Activated T-helper 17 cell treated with anti-CD3 and anti-CD28 coated beads, Interleukin-2, amount 50 U/mL, for 72 hours (primary cell): Measurements from ENCODE around the gene ALDH3B2. TPM values are rescaled to one million over a fixed set of nuclear protein-coding genes. Genes with fewer than 3 reads are reported as not detected.
"Not testable (repeated sequence)": the region's sequence is repeated elsewhere in the genome, so short reads cannot be mapped to it uniquely, and the experiment has no call there.

Experiments
- ATAC-seq: fragments of 150-1000 bp; cut with Tn5 transposase; replicated peaks from 2 replicates; pipeline ENCODE4 v1.10.0; 2021; ENCODE audit warnings: mild to moderate bottlenecking, moderate library complexity
- H3K27ac Mint-ChIP-seq: one replicate; pipeline ENCODE4 v1.8.0; 2022; ENCODE audit warnings: mixed read lengths
- H3K27me3 Mint-ChIP-seq: one replicate; pipeline ENCODE4 v1.8.0; 2022; ENCODE audit warnings: mixed read lengths
- H3K36me3 Mint-ChIP-seq: one replicate; pipeline ENCODE4 v1.8.0; 2022; ENCODE audit warnings: low read depth, mild to moderate bottlenecking, mixed read lengths
- H3K4me1 Mint-ChIP-seq: one replicate; pipeline ENCODE4 v1.8.0; 2022; ENCODE audit warnings: mixed read lengths
- H3K4me3 Mint-ChIP-seq: one replicate; pipeline ENCODE4 v1.8.0; 2022; ENCODE audit warnings: mild to moderate bottlenecking, mixed read lengths
- H3K9me3 Mint-ChIP-seq: one replicate; pipeline ENCODE4 v1.8.0; 2022; ENCODE audit warnings: mixed read lengths
- total RNA-seq, 2 donors: library from RNA; stranded (reverse); gene quantifications; one replicate each; pipeline ENCODE4 v1.2.3, GENCODE V29; 2022

The ALDH3B2 gene
- total RNA-seq, 2 donors from 2014 or later = not detected

DNA sequence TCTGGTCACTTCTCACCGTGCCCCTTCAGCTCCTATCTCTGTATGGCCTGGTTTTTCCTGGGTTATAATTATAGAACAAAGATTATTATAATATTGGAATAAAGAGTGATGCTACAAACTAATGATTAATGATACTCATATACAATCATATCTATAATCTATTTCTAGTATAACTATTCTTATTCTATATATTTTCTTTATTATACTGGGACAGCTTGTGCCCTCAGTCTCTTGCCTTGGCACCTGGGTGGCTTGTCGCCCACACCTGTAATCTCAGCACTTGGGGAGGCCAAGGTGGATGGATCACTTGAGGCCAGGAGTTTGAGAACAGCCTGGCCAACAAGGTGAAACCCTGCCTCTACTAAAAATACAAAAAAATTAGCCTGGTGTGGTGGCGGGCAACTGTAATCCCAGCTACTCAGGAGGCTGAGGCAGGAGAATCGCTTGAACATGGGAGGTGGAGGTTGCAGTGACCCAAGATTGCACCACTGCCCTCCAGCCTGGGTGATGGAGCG lies 14.7 kb downstream of the ALDH3B2 start:
- H3K4me1 Mint-ChIP-seq, H3K4me3 Mint-ChIP-seq: not testable (repeated sequence)

DNA sequence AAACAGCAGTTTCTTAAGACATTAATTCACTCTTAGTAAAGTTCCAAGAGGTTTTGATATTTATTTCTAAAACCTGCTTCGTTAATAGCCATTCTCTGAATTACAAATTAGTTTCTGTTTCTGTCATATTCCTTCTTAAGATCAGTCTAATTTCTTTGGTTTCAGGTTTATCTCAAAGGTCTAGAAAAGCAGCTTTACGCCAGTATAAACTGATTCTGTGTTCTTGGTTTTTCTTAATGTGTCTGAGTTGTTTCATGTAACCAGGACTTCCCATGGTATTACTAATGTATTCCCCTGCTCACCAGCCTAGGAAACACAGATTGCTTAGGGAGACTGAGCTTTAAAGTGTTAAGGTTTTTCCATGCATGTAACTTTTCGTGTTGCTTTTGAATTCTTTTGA lies 17.1 kb downstream of the ALDH3B2 start:
- peak; percentile 82 for ATAC-seq
- Mint-ChIP-seq H3K4me1 (no peaks in the 10 kb centered on the region), H3K27ac (peak overlapping the region; percentile 61), H3K4me3 (peak overlapping the region; percentile 48), H3K9me3 (no peaks in the 10 kb centered on the region), H3K36me3 (no peaks in the 10 kb centered on the region), H3K27me3 (no peaks in the 10 kb centered on the region)

More for the DNA sequence above, 14.7 kb downstream of the ALDH3B2 start:
- H3K9me3 Mint-ChIP-seq, H3K27ac Mint-ChIP-seq, H3K27me3 Mint-ChIP-seq, ATAC-seq, H3K36me3 Mint-ChIP-seq: not testable (repeated sequence)

DNA sequence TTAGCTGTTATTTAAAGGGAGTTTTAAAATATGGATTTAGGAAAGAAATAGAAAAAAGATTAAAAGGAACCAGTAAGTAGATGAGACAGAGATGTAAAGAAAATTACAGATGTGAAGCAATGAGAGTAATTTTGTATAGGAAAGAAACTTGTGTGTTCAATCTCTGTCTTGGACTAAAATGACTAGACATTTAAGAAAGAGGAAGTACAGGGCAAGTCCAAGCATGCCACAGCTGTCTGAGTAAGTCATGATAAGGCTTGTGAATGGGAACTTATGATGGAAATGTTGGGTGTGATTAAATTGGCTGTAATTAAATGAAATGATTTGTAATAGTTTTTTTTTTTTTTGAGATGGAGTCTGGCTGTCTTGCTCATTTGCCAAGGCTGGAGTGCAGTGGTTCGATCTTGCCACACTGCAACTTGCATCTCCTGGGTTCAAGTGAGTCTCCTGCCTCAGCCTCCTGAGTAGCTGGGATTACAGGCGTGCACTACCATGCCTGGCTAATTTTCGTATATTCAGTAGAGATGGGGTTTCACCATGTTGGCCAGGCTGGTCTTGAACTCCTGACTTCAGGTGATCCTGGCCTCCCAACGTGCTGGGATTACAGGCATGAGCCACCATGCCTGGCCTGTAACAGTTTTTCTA lies 18.0 kb downstream of the ALDH3B2 start:
- Mint-ChIP-seq H3K27ac (peak overlapping the region; percentile 61), H3K9me3 (no peaks in the 10 kb centered on the region), H3K27me3 (no peaks in the 10 kb centered on the region), H3K4me1 (no peaks in the 10 kb centered on the region), H3K4me3 (peak overlapping the region; percentile 48), H3K36me3 (no peaks in the 10 kb centered on the region)
- ATAC-seq = peak; percentile 66

DNA sequence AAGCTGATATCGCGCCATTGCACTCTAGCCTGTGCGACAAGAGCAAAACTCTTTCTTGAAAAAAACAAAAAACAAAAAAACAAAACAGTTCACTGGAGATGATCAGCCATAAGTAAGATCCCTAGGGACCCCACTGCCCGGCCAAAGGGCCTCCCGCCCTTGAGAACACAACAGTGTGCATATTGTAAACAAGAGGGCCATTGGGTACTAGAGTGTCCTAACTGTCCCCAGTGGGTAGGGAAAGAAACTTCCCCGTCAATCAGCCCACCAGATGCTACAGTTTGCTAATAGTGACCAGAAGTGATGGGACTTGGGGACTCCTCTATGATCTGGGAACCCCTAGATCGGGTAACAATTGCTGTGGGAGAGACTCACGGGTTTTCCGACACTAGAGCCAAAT lies 20.2 kb downstream of the ALDH3B2 start:
- no peak for ATAC-seq
- no peaks in the 10 kb centered on the region for H3K4me1 Mint-ChIP-seq

DNA sequence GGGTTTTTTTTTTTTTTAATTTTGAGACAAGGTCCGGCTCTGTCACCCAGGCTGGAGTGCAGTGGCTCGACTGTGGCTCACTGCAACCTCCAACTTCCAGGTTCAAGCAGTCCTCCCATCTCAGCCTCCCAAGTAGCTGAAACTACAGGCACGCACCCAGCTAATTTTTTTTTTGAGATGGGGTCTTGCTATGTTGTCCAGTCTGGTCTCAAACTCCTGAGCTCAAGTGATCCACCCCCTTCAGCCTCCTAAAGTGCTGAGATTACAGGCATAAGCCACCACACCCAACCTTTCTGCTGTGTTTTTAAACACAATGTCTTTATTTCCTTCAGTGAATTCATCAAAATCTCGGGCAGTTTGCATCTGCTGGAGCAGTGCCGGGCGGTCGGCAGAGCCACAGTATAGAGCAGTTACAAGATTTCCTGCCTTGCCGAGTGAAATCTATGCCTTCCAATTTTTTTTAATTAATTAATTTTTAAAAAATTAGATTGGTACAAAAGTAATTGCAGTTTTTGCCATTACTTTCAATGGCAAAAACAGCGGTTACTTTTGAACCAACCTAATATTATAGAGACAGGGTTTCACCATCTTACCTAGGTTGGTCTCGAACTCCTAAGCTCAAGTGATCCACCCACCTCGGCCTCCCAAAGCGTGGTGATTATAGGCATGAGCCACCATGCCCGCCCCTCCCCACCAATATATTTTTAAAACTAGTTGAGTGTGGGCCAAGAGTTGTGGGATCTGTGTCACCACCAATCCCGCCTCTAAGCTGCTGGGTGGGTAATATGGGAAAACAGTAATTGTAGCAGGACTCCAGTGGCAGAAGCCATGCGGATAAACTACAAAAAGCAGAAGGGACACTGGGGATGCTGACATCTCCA lies 21.2 kb downstream of the ALDH3B2 start:
- Mint-ChIP-seq H3K9me3 (no peaks in the 10 kb centered on the region), H3K36me3 (no peaks in the 10 kb centered on the region), H3K4me1 (no peaks in the 10 kb centered on the region), H3K4me3 (no peak overlapping the region), H3K27me3 (no peaks in the 10 kb centered on the region), H3K27ac (no peak overlapping the region)
- no peak for ATAC-seq

More for the DNA sequence above, 20.2 kb downstream of the ALDH3B2 start:
- H3K9me3 Mint-ChIP-seq = no peaks in the 10 kb centered on the region
- H3K27ac Mint-ChIP-seq = no peak overlapping the region
- H3K27me3 Mint-ChIP-seq = no peaks in the 10 kb centered on the region
- no peak overlapping the region for H3K4me3 Mint-ChIP-seq
- H3K36me3 Mint-ChIP-seq = no peaks in the 10 kb centered on the region

DNA sequence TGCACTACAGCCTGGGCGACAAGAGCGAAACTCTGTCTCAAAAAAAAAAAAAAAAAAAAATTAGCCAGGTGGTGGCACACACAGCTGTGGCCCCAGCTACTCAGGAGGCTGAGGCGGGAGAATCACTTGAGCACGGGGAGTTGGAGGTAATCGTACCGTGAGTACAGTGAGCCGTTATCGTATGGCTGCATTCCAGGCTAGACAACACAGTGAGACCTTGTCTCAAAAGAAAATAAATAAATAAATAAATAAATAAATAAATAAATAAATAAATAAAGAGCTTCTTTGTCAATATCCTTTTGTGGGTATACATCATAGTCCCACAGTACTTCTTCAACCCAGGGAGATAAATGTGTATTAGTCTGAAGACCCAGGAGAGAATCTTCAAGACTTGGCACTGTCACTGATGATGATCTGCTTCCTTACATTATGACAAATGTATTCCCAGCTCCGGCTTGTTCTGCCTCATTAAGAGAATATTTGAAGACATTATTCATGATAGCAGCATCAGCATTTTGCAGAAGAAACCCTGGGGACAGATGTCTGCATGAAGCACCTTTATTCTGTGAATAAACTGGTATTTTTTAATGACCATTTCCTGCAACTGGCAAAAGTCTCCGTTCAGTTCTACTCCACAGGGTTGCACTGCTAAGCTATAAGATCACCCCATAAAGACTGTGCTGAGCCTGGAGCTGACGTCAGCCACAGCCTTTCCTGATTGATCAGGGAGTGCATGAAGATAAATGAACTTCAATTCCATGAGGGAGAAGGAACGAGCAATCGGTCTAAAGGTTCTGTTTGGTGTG lies 22.2 kb downstream of the ALDH3B2 start:
- no peaks in the 10 kb centered on the region for H3K36me3 Mint-ChIP-seq
- no peak overlapping the region for H3K27ac Mint-ChIP-seq
- no peaks in the 10 kb centered on the region for H3K27me3 Mint-ChIP-seq
- H3K4me1 Mint-ChIP-seq = no peaks in the 10 kb centered on the region
- ATAC-seq = no peak
- H3K4me3 Mint-ChIP-seq = no peak overlapping the region
- no peaks in the 10 kb centered on the region for H3K9me3 Mint-ChIP-seq

DNA sequence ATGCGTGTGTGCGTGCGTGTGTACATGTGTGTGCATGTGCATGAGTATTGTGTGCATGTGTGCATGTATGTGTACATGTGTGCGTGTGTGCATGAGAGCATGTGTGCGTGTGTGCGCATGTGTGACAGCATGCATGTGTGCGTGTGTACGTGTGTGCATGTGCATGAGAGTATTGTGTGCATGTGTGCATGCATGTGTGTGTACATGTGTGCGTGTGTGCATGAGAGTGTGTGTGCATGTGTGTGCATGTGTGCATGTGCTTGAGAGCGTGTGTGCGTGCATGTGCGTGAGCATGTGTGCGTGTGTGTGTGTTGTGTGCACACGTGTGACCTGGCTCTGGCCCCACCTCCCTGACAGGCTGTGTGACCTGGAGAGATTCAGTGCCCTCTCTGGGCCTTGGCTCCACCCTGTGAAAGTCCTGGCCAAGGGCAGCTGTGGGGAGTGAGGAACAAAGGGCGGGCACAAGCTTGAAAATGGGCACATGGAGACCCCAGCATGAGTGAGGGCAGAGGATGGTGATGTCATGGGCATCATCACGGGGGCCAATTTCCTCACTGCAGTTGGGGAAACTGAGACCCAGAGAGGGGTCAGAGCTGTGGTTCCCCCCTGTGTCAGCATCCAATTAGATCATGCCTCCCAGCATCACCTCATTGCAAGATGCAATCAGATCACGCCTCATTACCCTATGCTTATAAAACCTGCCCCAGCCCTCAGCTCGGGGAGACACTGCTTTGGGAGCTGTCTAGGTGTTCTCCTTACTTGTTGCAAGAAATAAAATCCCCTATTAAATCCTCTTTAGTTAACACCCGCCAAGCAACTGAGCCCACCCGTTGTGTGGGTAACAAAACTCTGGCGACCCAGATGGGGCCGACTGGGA lies 24.6 kb downstream of the ALDH3B2 start:
- Mint-ChIP-seq H3K4me1 (peaks cover 8% of the 10 kb centered on the region), H3K27ac (no peak overlapping the region), H3K36me3 (no peaks in the 10 kb centered on the region), H3K4me3 (peak overlapping the region; percentile 72), H3K9me3 (no peaks in the 10 kb centered on the region), H3K27me3 (no peaks in the 10 kb centered on the region)
- no peak for ATAC-seq

DNA sequence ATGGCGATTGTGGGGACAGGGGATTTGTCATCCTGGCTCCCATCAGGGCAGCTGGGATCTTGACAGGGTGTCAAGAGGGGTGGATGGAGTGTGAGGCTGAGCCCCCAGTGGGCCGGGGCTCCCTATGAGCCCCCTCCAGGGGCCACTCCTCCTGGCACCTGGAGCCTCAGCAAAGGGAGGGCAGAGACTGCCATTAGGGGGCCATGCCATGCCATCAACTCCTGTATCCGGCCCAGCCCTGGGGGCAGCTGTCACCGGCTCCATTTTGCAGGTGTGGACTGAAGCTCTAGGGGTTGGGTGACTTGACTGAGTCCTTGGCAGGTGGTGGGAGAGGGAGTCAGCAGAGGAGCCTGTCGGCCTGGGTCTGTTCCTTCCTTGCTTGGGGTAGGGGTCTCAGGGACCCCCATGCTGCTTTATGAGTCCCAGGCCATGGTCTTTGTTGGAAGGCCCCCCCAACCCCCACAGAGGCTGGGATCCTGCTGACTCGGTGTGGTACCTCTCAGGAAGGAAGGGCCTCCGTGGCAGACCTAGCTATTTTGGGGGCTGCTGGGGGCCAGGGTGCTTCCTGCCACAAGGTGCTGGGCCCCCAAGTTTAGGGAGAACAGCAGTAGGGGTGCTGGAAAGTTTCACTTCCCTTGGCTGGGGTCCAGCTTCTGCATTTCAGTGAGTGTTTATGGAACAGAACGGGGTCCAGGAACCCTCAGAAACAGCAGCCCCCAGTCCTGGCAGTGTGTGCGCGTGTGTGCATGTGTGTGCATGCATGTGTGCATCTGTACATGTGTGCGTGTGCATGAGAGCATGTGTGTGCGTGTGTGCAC lies 25.4 kb downstream of the ALDH3B2 start:
- Mint-ChIP-seq H3K4me1 (peaks cover 8% of the 10 kb centered on the region), H3K27me3 (no peaks in the 10 kb centered on the region), H3K9me3 (no peaks in the 10 kb centered on the region), H3K4me3 (no peak overlapping the region), H3K27ac (no peak overlapping the region), H3K36me3 (no peaks in the 10 kb centered on the region)
- ATAC-seq = no peak

DNA sequence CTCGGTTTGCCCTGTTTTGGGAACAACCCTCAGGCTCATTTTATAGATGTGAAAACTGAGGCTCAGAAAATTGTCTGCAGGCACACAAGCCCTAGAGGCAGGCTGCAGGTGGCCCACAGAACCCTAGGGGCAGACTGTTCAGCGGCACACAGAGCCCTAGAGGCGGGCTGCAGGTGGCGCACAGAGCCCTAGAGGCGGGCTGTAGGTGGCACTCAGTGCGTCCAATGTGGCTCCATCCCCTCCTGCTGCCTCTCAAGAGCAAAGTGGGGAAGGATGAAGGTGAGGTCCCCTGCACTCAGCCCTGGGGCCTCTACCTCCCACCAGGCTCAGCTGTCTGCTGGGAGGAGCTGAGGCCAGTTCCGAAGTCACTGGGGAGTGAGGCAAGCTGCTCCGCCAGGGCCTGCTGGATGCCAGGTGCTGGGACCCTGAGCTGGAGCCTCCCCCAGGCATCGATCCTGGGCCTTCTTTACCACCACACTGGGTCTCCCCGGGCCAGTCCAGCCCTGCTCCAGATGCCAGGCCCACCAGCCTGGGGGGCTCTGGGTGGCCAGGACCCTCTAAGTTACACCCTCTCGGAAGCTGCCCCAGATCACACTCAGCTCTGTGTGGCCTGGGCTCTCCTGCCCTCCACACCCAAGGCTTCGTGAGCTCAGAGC lies 26.2 kb downstream of the ALDH3B2 start:
- Mint-ChIP-seq H3K4me3 (no peak overlapping the region), H3K27ac (no peak overlapping the region), H3K36me3 (no peaks in the 10 kb centered on the region), H3K27me3 (no peaks in the 10 kb centered on the region), H3K4me1 (peaks cover 8% of the 10 kb centered on the region), H3K9me3 (no peaks in the 10 kb centered on the region)
- peak; percentile 59 for ATAC-seq

DNA sequence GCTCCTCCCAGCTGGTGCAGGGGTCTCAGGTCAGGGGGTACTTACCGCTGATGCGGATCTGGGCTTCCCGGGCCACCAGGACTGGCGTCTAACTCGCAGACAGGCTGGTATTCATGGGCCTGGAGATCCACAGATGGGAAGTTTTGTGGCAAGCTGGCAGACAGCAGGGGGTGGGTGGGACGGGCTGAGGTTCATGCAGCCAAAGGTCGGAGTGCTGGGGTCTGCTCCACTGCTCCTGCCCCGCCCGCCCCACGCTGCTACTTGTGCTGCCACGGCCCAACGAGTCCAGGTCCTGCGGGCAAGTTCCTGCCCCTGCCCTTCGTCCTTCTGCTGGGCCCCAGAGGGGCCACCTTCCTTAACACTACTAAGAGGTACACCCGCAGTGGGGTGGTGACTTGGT lies 27.0 kb downstream of the ALDH3B2 start:
- H3K27ac Mint-ChIP-seq = no peak overlapping the region
- H3K4me1 Mint-ChIP-seq = peaks cover 8% of the 10 kb centered on the region

DNA sequence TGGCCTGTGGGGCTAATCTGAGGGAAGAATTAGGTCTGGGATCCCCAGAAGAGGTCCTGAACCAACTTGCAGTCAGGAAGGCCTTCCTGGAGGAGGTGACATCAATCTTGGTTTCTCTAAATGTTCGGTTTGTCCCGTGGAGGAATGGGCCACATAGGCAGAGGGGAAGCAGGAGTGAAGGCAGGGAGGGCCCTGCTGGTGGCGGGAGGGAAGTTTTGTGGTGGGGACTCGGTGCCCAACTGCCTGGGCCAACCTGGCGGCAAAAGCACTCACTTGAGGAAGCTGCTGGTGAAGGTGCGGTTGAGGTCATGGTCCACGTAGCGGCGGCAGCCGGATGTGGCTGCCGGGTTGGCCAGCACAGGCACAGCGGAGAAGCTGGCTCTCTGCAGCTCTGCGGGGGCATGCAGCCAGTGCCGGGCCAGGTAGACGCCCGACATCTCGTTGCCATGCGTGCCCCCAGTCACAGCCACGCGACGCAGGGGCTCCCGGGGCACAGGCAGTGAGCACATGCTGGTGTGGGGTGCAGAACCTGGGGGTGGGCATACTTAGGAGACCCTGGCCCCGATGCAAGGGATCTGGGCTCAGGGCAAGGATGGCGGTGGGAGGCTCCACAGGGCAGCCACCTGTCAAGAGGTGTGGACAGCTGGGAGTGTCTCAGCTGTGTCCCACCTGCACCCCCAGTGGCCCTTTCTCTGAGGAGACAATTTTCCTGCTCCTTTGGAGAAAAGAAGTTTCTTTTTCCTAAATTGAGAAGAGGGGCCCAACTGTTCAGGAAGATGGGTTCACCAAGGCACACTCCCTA lies 27.7 kb downstream of the ALDH3B2 start:
- peaks cover 8% of the 10 kb centered on the region for H3K4me1 Mint-ChIP-seq
- peak overlapping the region; percentile 71 for H3K4me3 Mint-ChIP-seq

More for the DNA sequence above, 27.0 kb downstream of the ALDH3B2 start:
- Mint-ChIP-seq H3K36me3 (no peaks in the 10 kb centered on the region), H3K4me3 (no peak overlapping the region), H3K27me3 (no peaks in the 10 kb centered on the region), H3K9me3 (no peaks in the 10 kb centered on the region)
- no peak for ATAC-seq

More for the DNA sequence above, 27.7 kb downstream of the ALDH3B2 start:
- H3K27ac Mint-ChIP-seq = peak overlapping the region; percentile 72
- H3K36me3 Mint-ChIP-seq = no peaks in the 10 kb centered on the region
- no peaks in the 10 kb centered on the region for H3K9me3 Mint-ChIP-seq
- no peaks in the 10 kb centered on the region for H3K27me3 Mint-ChIP-seq
- peak; percentile 67 for ATAC-seq
